Measurements from ENCODE around the gene TRAPPC10. TPM values are rescaled to one million over a fixed set of nuclear protein-coding genes. Genes with fewer than 3 reads are reported as not detected.

The TRAPPC10 gene
- total and polyA plus RNA-seq, 10 of the 15 experiments (the other 5 are each of a cell fraction or from before 2014, with no cell fraction given), result 1.1 to 39.6 (median 28.2) TPM

- ChIA-PET SMC1A (ENCODE audit: uncharacterized antibody, unreplicated experiment) (interaction anchor here (1.2 kb wide), 1 partner anchor 198 kb away, joined by 3 read pairs; no protein-coding TSS in a partner anchor), RAD21 (ENCODE audit: unreplicated experiment) (no interaction called here), POLR2A (no interaction called here), CTCF (interaction anchor here (0.7 kb wide), 1 partner anchor 167 kb away, joined by 4 read pairs; no protein-coding TSS in a partner anchor)
- 99% methylated on average over 10 of the region's 10 CpGs for WGBS (ENCODE audit: insufficient coverage, insufficient replicate concordance, low lambda C conversion rate, missing lambda C conversion rate)
- Histone ChIP-seq H3K27ac (ENCODE audit: control insufficient read depth, insufficient read depth) (no peak overlapping the region), H3K9me3 (replicated peaks; ENCODE audit: control insufficient read depth, insufficient read depth, low read length) (no peaks in the 10 kb centered on the region), H3K4me3 (no peak overlapping the region), H3K4me1 (ENCODE audit: control insufficient read depth, insufficient read depth, low read length) (peaks cover 6% of the 10 kb centered on the region), H3K4me2 (ENCODE audit: control insufficient read depth, insufficient read depth) (no peak overlapping the region), H3K9ac (ENCODE audit: control insufficient read depth, insufficient read depth, low read length) (no peak overlapping the region), H3K79me2 (ENCODE audit: control insufficient read depth, insufficient read depth, low read length) (no peaks in the 10 kb centered on the region; the same call in none of the 2 replicates), H3K27me3 (replicated peaks in 1 of 2; ENCODE audit: control insufficient read depth in 2 of 2, insufficient read depth in 2 of 2, low read length in 1 of 2) (no peaks in the 10 kb centered on the region), H4K20me1 (ENCODE audit: control insufficient read depth, insufficient read depth) (no peaks in the 10 kb centered on the region), H3K36me3 (ENCODE audit: control insufficient read depth in 2 of 2, insufficient read depth in 2 of 2, low read length in 1 of 2) (peaks cover 14 to 15% of the 10 kb centered on the region in 2 experiments; a peak in 3 of 4 replicates), H2AFZ (ENCODE audit: control insufficient read depth, low read depth, low read length) (no peak overlapping the region)
- ATAC-seq, result no peak
- intact Hi-C loops (cut with micrococcal nuclease; ENCODE audit: unreplicated experiment), result no loop called here
- BruUV-seq (replicated peaks), result no TSS peak
- TF ChIP-seq ZNF384 (IDR thresholded peaks at IDR 0.05; ENCODE audit: borderline replicate concordance, low read depth, low read length) (no peak), RELA (IDR thresholded peaks at IDR 0.05; ENCODE audit: borderline replicate concordance, partially characterized antibody) (no peak), CREM (IDR thresholded peaks at IDR 0.05; ENCODE audit: low read depth) (no peak), GABPA (IDR thresholded peaks at IDR 0.05; ENCODE audit: low read depth) (no peak), NRF1 (conservative IDR thresholded peaks at IDR 0.05; ENCODE audit: low read depth, low read length) (no peak), BACH1 (IDR thresholded peaks at IDR 0.05; ENCODE audit: borderline replicate concordance) (no peak), ASH2L (IDR thresholded peaks at IDR 0.05; ENCODE audit: borderline replicate concordance, low read depth) (no peak), TARDBP (IDR thresholded peaks at IDR 0.05; ENCODE audit: borderline replicate concordance) (no peak), MYB (IDR thresholded peaks at IDR 0.05; ENCODE audit: borderline replicate concordance, low read depth, low read length) (no peak), HDAC6 (IDR thresholded peaks at IDR 0.05; ENCODE audit: unreplicated experiment) (no peak), ZZZ3 (IDR thresholded peaks at IDR 0.05; ENCODE audit: control insufficient read depth, insufficient read length, low read depth) (no peak)
- FAIRE-seq, result no peak
- in situ Hi-C loops (cut with MboI), result loop anchor here (5.0 kb wide), 1 partner anchor 171 kb away; no protein-coding TSS in a partner anchor
- no peak for DNase-seq (ENCODE audit: low read depth, low spot score)
Observed at GRCh38 chr21:43978060-43978459, 34.0 kb upstream of the TRAPPC10 start.

Measured in GM12878 (cell line).